Measurements from ENCODE around the gene GPR33. TPM values are rescaled to one million over a fixed set of nuclear protein-coding genes. Genes with fewer than 3 reads are reported as not detected.

Gene GPR33
- total RNA-seq, 1 donor from 2014 or later, result not detected

DNA sequence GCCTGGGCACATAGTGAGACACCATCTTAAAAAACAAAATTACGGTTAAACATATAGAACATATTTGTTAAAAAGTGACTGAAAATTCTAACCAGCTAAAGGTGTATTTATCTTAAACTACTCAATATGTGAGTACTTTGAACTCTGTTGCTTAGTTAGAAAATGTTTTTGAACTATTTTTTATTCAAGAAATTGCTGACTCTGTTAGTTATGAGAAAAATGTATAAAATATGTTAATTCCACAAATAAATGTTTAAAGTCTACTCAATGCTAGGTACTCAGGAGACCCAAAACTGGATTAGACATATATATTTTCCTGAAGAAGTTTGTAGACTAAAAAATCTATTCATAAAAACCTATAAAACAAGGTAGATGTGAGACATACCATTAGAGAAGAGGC is 23.0 kb upstream of the GPR33 start:
- H3K36me3 ChIP-seq (ENCODE audit: control insufficient read depth, insufficient read depth, low read length), result no peaks in the 10 kb centered on the region
- DNase-seq (ENCODE audit: low read depth) (no peak), FAIRE-seq (no peak)
- H3K4me3 ChIP-seq (ENCODE audit: low read depth, low read length), result no peak overlapping the region
- no peaks in the 10 kb centered on the region for H3K27me3 ChIP-seq (ENCODE audit: control insufficient read depth, insufficient read depth, low read length)
- no peak for TF ChIP-seq CTCF (IDR thresholded peaks at IDR 0.05; ENCODE audit: insufficient read depth, low read length, severe bottlenecking)

DNA sequence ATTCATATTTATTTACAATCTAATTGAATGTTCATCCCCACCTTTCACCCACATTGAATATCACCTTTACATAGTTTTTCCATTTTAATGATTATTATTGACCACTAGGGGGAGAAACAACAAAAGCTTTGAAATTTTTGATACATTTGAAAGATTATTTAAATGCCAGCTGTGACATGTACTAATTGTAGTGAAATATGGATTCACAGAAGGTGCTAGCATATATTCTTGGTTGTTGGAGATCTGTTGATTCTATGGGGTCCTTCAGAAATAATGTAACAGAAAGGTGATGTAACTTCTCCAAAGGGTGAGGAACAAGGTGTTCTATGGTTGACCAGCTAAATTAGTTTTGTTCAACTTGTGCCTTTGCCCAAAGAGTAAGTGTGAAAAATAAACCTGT is 22.4 kb upstream of the GPR33 start:
- H3K4me3 ChIP-seq (ENCODE audit: low read depth, low read length), result no peak overlapping the region
- FAIRE-seq, result no peak
- DNase-seq (ENCODE audit: low read depth), result peak; percentile 32

DNA sequence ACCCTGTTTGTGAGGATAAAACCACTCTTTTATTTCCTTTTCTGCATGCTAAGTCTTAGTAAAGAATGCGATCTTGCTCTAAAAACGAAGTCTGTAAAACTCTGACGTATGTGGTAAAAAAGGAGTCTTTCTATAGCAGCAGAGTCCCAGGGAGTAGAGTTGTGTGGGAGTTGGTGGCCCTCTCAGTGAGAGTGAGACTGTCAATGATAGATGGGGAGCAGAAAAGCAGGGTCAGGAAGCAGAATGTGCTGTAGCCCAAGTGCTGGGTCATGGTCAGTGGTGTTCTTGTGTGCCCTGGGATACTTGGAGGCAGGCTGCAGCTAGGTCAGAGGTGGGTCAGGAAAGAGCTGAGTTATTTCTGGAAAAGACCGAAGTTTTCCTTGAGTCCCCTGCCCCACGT is 20.3 kb upstream of the GPR33 start:
- Histone ChIP-seq H3K36me3 (ENCODE audit: control insufficient read depth, insufficient read depth, low read length) (no peaks in the 10 kb centered on the region), H3K27me3 (ENCODE audit: control insufficient read depth, insufficient read depth, low read length) (no peaks in the 10 kb centered on the region), H3K4me3 (ENCODE audit: low read depth, low read length) (no peak overlapping the region)
- TF ChIP-seq CTCF (IDR thresholded peaks at IDR 0.05; ENCODE audit: insufficient read depth, low read length, severe bottlenecking), result no peak
- DNase-seq (ENCODE audit: low read depth) (no peak), FAIRE-seq (no peak)

More for the DNA sequence above, 22.4 kb upstream of the GPR33 start:
- TF ChIP-seq CTCF (IDR thresholded peaks at IDR 0.05; ENCODE audit: insufficient read depth, low read length, severe bottlenecking), result peak; percentile 12
- no peaks in the 10 kb centered on the region for H3K36me3 ChIP-seq (ENCODE audit: control insufficient read depth, insufficient read depth, low read length)
- no peaks in the 10 kb centered on the region for H3K27me3 ChIP-seq (ENCODE audit: control insufficient read depth, insufficient read depth, low read length)

DNA sequence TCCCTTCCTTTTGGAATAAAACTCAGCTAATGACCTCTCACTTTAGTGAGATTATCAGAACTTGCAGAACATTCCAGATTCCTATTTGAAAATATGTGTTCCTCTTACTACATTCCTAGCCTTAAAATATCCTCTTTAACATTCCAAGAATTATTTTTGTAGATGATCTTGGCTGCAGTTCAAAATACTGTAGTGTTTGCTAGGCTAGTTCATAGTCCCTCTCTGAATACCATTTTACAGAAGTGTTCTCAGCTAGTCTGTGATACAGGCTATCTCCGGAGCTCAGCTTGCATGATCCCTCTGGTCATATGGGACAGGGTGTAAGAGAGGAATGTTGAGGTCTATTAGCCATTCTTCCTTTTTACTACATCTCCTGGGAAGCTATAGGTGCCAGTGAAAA is 17.6 kb upstream of the GPR33 start:
- DNase-seq (ENCODE audit: low read depth) (no peak), FAIRE-seq (no peak)
- H3K27me3 ChIP-seq (ENCODE audit: control insufficient read depth, insufficient read depth, low read length), result no peaks in the 10 kb centered on the region
- TF ChIP-seq CTCF (IDR thresholded peaks at IDR 0.05; ENCODE audit: insufficient read depth, low read length, severe bottlenecking), result no peak
- H3K36me3 ChIP-seq (ENCODE audit: control insufficient read depth, insufficient read depth, low read length), result no peaks in the 10 kb centered on the region
- H3K4me3 ChIP-seq (ENCODE audit: low read depth, low read length), result no peak overlapping the region

DNA sequence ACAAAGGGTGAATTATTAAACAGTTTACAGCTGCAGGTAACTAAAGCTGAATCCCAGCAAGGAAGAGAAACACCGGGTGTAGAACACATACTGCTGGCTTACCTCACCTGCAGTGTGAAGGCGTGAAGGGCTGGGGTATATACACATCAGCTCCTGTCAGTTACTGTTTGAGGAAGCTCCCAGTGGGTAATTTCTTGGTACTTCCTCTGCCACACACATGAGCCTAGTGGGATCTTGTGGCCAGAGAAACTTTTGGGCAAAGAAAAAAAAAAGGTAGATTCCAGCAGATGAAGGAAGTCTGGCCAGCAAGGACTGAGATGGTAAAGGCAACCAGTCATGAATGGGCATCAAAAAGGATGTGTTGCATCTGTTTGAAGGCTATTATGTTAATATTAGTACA is 14.0 kb upstream of the GPR33 start:
- FAIRE-seq (no peak), DNase-seq (ENCODE audit: low read depth) (no peak)
- no peak for TF ChIP-seq CTCF (IDR thresholded peaks at IDR 0.05; ENCODE audit: insufficient read depth, low read length, severe bottlenecking)
- Histone ChIP-seq H3K27me3 (ENCODE audit: control insufficient read depth, insufficient read depth, low read length) (no peaks in the 10 kb centered on the region), H3K36me3 (ENCODE audit: control insufficient read depth, insufficient read depth, low read length) (no peaks in the 10 kb centered on the region), H3K4me3 (ENCODE audit: low read depth, low read length) (no peak overlapping the region)

- DNase-seq (ENCODE audit: low read depth), result peak; percentile 43
- no peak for TF ChIP-seq CTCF (IDR thresholded peaks at IDR 0.05; ENCODE audit: insufficient read depth, low read length, severe bottlenecking)
- H3K27me3 ChIP-seq (ENCODE audit: control insufficient read depth, insufficient read depth, low read length), result no peaks in the 10 kb centered on the region
These were observed 5.1 kb upstream of the GPR33 start for GRCh38 chr14:31492759-31493498.

More at GRCh38 chr14:31492759-31493498, 5.1 kb upstream of the GPR33 start:
- H3K36me3 ChIP-seq (ENCODE audit: control insufficient read depth, insufficient read depth, low read length), result no peaks in the 10 kb centered on the region
- FAIRE-seq, result peak; percentile 13
- H3K4me3 ChIP-seq (ENCODE audit: low read depth, low read length), result no peak overlapping the region

All from bronchial epithelial cell (primary cell).